ENCODE data around the gene HERC2.
"Not testable (repeated sequence)": the region's sequence is repeated elsewhere in the genome, so short reads cannot be mapped to it uniquely, and the experiment has no call there.

The HERC2 gene

DNA sequence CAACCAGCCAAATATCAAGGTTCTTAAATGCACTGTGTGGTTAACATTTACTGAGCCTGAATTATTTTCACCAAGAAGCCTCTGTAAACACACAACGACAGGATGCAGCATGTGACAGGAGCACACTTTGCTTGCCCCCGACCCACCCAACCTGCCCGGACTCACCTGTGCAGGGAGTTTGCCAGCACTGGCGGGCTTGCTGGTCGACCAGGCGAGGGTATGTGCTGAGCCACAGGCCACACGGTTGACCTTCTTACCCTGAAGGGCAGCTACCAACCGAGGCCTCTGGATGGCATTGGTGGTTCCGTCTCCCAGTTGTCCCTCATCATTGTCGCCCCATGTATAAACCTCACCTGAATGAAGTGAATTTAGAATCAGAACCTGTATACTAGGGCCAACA is 197.1 kb downstream of the HERC2 start:
- 0 out of 2 replicates have a peak, but pooled peaks cover 6% of the 10 kb centered on the region for H3K36me3 ChIP-seq (ENCODE audit: low read length)
- no peak overlapping the region for H2AFZ ChIP-seq (ENCODE audit: low read depth, low read length, severe bottlenecking)

DNA sequence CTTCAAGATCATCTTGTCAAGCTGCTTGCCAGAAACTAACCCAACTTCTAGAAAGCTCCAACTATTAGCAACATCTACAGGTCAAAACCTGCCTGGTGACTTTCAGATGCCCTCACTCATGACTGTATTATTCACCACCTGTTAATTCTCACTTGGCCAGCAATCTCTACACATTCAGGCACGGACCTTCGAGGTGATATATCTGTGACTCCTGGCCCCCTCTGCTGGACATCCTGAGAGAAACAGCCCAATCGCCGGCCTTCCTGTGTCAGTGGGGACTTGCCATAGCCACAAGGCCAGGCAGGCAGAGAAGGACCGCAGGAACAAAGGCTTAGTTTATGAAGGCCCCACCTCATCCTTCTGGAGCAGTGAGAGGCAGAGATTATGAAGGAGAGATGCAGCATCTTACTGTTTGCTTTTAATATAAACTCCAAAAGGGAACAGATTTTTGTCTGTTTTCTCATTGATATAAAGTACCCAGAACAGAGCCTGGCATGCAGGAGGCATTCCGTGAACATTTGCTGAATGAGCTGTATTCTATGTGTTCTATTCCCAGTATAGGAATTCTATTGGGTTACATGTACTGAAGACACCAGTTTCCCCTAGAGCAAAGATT is 198.5 kb downstream of the HERC2 start:
- no peaks in the 10 kb centered on the region for H3K9me3 ChIP-seq (ENCODE audit: insufficient read depth, low read length)
- no peaks in the 10 kb centered on the region for H3F3A ChIP-seq (ENCODE audit: insufficient read depth)
- no peak overlapping the region for H3K4me2 ChIP-seq (ENCODE audit: low read depth, low read length, poor library complexity, severe bottlenecking)
- H4K20me1 ChIP-seq (ENCODE audit: low read depth, low read length): no peaks in the 10 kb centered on the region
- H3K9me2 ChIP-seq (replicated peaks; ENCODE audit: insufficient read depth, low read length): no peaks in the 10 kb centered on the region
- H3K9ac ChIP-seq (ENCODE audit: low read length): no peak overlapping the region
- H3K27me3 ChIP-seq (ENCODE audit: low read length): no peaks in the 10 kb centered on the region
- H3K4me3 ChIP-seq (ENCODE audit: insufficient read depth, low read length, poor library complexity, severe bottlenecking): no peak overlapping the region
- no peak overlapping the region for H3K27ac ChIP-seq (ENCODE audit: low read depth, low read length)
- 0 out of 2 replicates have a peak, but pooled peaks cover 6% of the 10 kb centered on the region for H3K36me3 ChIP-seq (ENCODE audit: low read length)
- H2AFZ ChIP-seq (ENCODE audit: low read depth, low read length, severe bottlenecking): no peak overlapping the region
- TF ChIP-seq, protein P1, sequence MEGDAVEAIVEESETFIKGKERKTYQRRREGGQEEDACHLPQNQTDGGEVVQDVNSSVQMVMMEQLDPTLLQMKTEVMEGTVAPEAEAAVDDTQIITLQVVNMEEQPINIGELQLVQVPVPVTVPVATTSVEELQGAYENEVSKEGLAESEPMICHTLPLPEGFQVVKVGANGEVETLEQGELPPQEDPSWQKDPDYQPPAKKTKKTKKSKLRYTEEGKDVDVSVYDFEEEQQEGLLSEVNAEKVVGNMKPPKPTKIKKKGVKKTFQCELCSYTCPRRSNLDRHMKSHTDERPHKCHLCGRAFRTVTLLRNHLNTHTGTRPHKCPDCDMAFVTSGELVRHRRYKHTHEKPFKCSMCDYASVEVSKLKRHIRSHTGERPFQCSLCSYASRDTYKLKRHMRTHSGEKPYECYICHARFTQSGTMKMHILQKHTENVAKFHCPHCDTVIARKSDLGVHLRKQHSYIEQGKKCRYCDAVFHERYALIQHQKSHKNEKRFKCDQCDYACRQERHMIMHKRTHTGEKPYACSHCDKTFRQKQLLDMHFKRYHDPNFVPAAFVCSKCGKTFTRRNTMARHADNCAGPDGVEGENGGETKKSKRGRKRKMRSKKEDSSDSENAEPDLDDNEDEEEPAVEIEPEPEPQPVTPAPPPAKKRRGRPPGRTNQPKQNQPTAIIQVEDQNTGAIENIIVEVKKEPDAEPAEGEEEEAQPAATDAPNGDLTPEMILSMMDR (IDR thresholded peaks at IDR 0.05; ENCODE audit: insufficient read depth, low read length, poor library complexity, severe bottlenecking): peak; percentile 47
- TF ChIP-seq EZH2phosphoT487 (conservative IDR thresholded peaks at IDR 0.05; ENCODE audit: low read length): no peak
- no peaks in the 10 kb centered on the region for H3K79me2 ChIP-seq (ENCODE audit: insufficient read depth, low read length)

More for the DNA sequence above, 197.1 kb downstream of the HERC2 start:
- Histone ChIP-seq H3F3A (ENCODE audit: insufficient read depth) (no peaks in the 10 kb centered on the region), H3K9me2 (replicated peaks; ENCODE audit: insufficient read depth, low read length) (no peaks in the 10 kb centered on the region), H3K27ac (ENCODE audit: low read depth, low read length) (no peak overlapping the region), H4K20me1 (ENCODE audit: low read depth, low read length) (no peaks in the 10 kb centered on the region), H3K9ac (ENCODE audit: low read length) (no peak overlapping the region), H3K4me3 (ENCODE audit: insufficient read depth, low read length, poor library complexity, severe bottlenecking) (no peak overlapping the region), H3K27me3 (ENCODE audit: low read length) (no peaks in the 10 kb centered on the region), H3K9me3 (ENCODE audit: insufficient read depth, low read length) (no peaks in the 10 kb centered on the region), H3K79me2 (ENCODE audit: insufficient read depth, low read length) (no peaks in the 10 kb centered on the region), H3K4me2 (ENCODE audit: low read depth, low read length, poor library complexity, severe bottlenecking) (no peak overlapping the region)
- TF ChIP-seq, protein P1 (IDR thresholded peaks at IDR 0.05; ENCODE audit: insufficient read depth, low read length, poor library complexity, severe bottlenecking): no peak
- TF ChIP-seq EZH2phosphoT487 (conservative IDR thresholded peaks at IDR 0.05; ENCODE audit: low read length): no peak

DNA sequence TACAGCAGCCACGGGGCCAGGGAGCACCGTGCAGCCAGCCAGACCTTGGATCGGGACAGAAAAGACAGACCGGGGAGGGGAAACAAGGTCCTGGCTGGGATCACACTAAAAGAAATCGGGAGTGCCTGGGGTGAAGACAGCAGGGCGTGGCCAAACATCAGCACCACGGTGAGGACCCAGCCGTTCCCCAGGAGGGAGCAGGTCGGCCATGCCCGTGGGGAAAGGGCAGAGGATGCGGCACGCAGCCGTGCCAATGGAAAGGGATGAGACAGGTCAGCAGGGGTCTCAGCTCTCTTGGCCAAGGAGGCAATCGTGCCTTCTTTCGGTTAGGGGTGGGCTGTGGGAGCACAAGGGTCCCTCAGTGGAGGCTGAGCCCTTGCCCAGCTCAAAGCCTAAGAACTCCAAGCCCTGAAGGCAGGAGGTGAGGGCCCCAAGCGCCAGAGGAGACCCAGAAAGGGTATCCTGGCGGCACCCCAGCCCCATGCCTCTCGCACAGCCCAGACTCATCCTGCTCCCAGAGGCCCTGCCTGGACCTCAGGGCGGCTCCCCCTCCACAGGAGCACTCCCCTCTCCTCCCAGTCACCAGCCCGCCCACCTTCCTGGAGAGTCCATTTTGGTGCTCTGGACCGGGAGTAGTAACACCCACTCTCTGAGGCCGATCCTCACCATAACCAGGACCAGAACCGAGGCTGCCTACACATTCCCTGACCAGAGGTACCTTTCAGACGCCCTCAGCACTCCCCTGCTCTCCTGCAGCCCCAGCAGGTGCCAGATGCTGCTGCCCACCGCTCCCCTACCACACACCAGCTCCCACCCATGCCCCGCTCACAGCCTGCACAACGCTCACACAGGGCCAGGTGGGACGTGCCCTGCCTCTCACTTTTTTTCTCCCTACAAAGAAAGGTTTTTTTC is 199.7 kb downstream of the HERC2 start:
- H4K20me1 ChIP-seq (ENCODE audit: low read depth, low read length): no peaks in the 10 kb centered on the region
- no peaks in the 10 kb centered on the region for H3K9me2 ChIP-seq (replicated peaks; ENCODE audit: insufficient read depth, low read length)
- no peaks in the 10 kb centered on the region for H3K9me3 ChIP-seq (ENCODE audit: insufficient read depth, low read length)
- no peak overlapping the region for H3K9ac ChIP-seq (ENCODE audit: low read length)
- no peak overlapping the region for H3K4me2 ChIP-seq (ENCODE audit: low read depth, low read length, poor library complexity, severe bottlenecking)
- no peaks in the 10 kb centered on the region for H3F3A ChIP-seq (ENCODE audit: insufficient read depth)
- H3K4me3 ChIP-seq (ENCODE audit: insufficient read depth, low read length, poor library complexity, severe bottlenecking): no peak overlapping the region
- H3K27ac ChIP-seq (ENCODE audit: low read depth, low read length): no peak overlapping the region
- no peak overlapping the region for H2AFZ ChIP-seq (ENCODE audit: low read depth, low read length, severe bottlenecking)
- H3K36me3 ChIP-seq (ENCODE audit: low read length): 0 out of 2 replicates have a peak, but pooled peaks cover 6% of the 10 kb centered on the region
- no peak for TF ChIP-seq EZH2phosphoT487 (conservative IDR thresholded peaks at IDR 0.05; ENCODE audit: low read length)
- TF ChIP-seq, protein P1 (IDR thresholded peaks at IDR 0.05; ENCODE audit: insufficient read depth, low read length, poor library complexity, severe bottlenecking): no peak
- H3K79me2 ChIP-seq (ENCODE audit: insufficient read depth, low read length): no peaks in the 10 kb centered on the region
- H3K27me3 ChIP-seq (ENCODE audit: low read length): no peaks in the 10 kb centered on the region

DNA sequence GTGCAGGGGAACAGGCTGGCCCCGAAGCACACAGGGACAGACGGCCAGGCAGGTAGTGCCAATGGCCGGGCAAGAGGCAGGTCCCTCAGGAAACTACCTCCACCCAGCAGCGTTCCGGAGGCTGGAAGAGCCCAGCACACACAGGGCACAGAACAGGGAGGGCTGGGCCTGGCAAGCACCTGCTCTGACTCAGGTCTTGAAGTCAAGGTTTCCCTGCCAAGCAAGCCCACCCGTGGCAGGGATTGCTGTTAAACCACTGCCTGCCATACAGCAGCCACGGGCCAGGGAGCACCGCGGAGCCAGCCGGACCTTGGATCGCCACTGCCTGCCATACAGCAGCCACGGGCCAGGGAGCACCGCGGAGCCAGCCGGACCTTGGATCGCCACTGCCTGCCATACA is 200.4 kb downstream of the HERC2 start:
- H3K9ac ChIP-seq (ENCODE audit: low read length); H3F3A ChIP-seq (ENCODE audit: insufficient read depth); H2AFZ ChIP-seq (ENCODE audit: low read depth, low read length, severe bottlenecking); H4K20me1 ChIP-seq (ENCODE audit: low read depth, low read length); H3K9me2 ChIP-seq (replicated peaks; ENCODE audit: insufficient read depth, low read length); H3K27ac ChIP-seq (ENCODE audit: low read depth, low read length); H3K79me2 ChIP-seq (ENCODE audit: insufficient read depth, low read length); H3K27me3 ChIP-seq (ENCODE audit: low read length); H3K9me3 ChIP-seq (ENCODE audit: insufficient read depth, low read length); H3K4me2 ChIP-seq (ENCODE audit: low read depth, low read length, poor library complexity, severe bottlenecking); H3K36me3 ChIP-seq (ENCODE audit: low read length); H3K4me3 ChIP-seq (ENCODE audit: insufficient read depth, low read length, poor library complexity, severe bottlenecking): not testable (repeated sequence)
